Frontal cortex (tissue), 4 donors: ENCODE results near the gene CALML4. TPM values are rescaled to one million over a fixed set of nuclear protein-coding genes. Genes with fewer than 3 reads are reported as not detected.

Experiments used
- DNase-seq, 2 donors: peaks; one replicate each; pipeline ENCODE4 v3.0.0; 2012; ENCODE audit warnings: low spot score in 2 of 2
- FAIRE-seq: peaks from 2 replicates; lab custom pipeline; 2012; peaks lifted over from hg19 to GRCh38; lab: Jason Lieb, UNC
- total RNA-seq: library from RNA; depleted of rRNA; stranded (reverse); fragments of >200 nt; gene quantifications from one replicate; pipeline ENCODE4 v1.2.3, GENCODE V29; 2014
- donor health status: control.
- donor health status: control.
- donor health status: control.

The CALML4 gene
- total RNA-seq, 1 donor from 2014 or later: 1.6 TPM

DNA sequence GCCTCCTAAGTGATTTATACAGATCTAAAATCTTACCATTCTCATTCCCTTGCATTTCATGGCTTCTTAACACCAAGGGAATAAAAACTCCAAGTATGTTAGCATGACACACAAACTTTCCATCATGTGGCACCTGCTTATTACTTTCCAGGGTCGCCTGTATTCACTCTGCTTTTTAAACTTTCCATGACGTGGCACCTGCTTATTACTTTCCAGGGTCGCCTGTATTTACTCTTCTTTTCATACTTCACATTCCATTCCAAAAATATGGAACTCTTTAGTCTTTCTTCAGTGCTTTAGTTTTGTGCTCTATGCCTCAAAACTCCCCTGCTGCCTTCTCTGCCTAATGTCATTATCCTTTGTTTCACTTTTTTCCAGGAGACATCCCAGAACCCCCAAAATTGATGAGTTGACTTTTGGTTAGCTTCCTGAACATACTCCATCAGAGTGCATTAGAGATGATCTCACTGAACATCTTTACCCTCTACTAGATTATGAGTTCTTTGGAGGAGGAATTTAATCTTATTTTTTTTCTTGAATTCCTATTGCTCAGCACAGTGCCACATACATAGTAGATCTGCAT, 47.0 kb downstream of the CALML4 start:
- FAIRE-seq (no peak), DNase-seq (no peak)

DNA sequence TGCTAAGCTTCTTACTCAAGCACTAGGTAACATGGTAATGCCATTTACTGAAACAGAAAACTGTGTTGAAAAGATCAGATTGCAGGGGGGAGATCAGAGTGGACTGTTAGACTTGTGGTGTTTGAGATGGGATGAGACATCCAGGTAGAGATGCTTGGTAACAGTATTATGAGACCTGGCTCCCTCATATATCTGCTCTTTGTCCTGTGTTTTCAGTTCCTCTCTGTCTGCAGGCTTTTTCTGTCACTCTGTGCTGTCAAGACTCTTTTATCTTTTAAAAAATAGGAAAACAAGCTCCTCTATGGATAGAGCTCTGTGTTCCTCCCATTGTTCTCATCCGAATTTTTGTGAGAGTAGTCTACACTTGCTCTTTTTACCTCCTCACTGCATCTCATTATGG, 48.1 kb downstream of the CALML4 start:
- DNase-seq: no peak
- FAIRE-seq: no peak

DNA sequence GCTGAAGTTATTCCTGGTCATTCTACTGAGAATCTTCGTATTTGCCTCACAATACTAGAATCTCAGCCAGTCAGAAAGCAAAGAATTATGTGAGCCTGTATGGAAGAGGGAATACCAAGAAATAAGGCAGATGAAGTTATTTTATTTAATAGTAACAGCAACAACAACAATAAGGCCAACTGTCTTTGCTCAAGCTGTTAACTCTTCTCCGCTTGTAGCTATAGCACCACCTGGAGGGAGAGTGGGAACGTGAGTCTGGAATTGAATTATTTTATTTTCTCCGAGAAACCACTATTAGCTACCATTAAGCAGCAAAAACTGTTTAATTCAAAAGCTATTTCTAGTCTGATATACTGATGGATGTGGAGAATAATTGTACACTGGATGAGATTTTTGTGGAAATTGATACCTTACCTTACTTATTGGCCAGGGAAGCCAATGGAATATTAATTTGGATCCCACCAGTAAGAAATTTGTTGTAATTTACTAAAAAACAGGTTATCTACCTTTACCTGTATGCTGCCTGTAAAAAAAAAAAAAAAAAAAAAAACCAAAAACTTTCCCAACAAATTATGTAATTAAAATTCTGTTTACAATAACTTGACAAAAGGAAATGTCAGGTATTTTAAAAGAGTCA, 50.1 kb downstream of the CALML4 start:
- FAIRE-seq (peak; percentile 64), DNase-seq (peak in 1 of 2 donors; percentile 10)

DNA sequence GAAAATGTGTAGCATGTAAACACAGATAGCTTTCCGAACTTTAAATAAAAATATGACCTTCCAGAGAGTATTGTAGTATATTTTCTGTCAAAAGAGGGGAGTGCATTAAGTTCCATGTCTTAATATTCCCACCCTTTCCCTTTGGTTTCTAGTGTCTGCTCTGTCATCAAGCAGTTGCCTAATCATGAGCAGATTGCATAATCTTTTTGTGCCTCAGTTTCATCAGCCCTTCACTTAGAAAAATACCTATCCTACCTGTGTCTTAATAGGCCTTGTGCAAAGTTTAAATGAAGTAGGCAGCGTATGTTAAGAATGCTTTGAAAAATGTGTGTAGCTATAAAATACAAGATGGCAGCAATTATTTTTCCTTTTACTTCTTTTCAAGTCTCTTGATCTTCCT, 52.8 kb downstream of the CALML4 start:
- DNase-seq: no peak
- no peak for FAIRE-seq

DNA sequence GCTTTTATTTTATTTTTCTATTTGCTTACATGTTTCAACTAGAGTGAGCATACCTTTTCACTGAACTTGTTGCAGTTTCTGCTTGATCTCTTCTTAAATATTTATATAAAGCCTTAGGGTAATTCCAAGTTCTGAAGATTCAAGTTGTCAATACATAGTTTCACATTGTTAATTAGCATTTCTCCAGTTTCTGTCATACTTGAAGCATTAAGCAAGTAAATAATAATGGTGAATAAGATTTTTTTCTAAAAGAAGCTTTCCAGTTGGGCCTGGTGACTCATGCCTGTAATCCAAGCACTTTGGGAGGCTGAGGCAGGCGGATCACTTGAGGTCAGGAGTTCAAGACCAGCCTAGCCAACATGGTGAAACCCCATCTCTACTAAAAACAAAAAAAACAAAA, 53.9 kb downstream of the CALML4 start:
- FAIRE-seq: no peak
- DNase-seq: no peak

DNA sequence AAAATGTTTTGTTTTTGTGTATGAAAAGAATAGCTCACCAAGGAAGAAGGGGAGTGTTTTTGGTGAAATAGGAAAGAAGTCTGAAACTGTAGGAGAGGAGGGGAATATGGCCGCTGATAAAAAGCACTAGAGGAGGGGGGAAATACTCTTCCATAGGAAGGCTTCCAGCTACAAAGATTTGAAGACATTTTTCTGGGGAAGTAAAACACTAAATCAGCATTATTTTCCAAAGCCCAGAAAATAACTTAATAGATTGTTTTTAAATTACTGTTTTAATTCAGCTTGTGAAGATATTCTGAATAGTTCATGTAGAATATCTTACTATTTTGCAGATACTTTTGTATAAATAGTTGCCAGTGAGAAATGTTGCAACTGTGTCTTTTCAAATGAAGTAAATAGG, 54.9 kb downstream of the CALML4 start:
- no peak for FAIRE-seq

DNA sequence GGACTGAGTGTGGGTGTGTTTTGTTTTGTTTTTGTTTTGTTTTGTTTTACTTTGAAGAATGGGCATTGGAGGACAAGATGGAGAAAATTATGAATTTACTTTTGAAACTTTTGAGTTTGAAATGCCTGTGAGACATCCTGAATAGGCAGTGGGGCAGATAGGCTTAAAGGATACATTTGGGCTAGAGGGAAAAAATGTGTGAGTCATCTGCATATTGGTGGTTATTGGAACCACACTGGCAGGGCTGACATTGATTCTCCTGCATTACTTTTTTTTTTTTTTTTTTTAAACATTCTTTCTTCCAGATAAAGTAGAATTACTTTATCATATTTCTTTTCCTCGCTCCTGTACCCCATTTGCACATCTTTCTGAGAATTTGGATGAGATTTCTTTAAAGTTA, 56.1 kb downstream of the CALML4 start:
- no peak for DNase-seq
- FAIRE-seq: no peak

More for the DNA sequence above, 54.9 kb downstream of the CALML4 start:
- no peak for DNase-seq

DNA sequence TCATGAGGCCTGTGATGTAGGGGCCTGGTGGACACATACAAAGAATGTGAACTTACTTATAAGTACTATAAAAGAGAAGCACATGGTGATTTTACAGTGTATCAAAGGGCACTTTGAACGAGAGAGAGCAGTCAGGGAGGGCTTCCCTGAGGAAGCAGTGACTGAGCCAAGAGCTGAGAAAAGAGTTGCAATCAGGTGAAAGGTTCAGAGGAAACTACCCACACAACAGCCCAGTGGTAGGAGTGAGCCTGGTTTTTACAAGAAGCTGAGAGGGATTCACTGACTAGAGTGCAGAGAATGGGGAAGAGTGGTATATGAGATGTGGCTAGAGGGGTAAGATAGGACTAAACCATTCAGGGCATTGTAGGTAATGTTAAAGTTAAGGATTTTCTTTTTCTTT, 57.1 kb downstream of the CALML4 start:
- DNase-seq (no peak), FAIRE-seq (no peak)

DNA sequence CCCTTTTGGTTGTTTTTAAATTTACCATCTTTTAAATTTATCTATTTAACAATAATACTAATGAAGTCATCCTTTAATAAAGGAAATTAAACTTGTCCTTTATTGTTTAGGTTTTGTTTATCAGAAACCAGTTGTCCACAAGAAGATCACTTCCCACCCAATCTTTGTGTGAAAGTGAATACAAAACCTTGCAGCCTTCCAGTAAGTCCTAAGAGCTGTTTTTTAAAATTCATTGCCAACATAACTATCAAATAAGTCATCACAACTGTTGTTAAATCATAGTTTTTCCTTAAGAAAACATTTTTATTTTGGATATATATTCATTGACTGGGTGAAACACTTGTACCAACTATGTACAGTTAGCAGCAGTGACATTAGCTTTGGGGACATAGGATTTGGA, 59.4 kb downstream of the CALML4 start:
- DNase-seq (no peak), FAIRE-seq (no peak)

DNA sequence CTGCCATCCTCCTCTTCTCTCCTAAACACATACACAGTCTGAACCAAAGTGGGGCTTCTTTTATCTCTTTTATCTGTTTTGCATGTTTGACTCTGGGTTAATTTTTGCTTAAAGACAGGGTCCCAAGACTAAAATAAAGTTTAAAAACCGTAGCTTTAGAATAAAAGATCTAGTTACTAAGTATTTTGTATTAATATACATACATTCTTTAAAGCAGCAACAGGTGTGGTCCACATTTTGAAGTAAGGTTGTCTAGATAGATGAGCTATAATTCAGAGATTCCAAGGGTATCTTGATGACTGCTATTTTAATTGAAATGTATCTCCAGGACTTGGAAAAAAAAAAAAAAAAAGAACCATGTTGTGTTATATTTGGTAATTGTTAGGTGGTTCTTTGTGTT, 61.3 kb downstream of the CALML4 start:
- DNase-seq (no peak), FAIRE-seq (no peak)

DNA sequence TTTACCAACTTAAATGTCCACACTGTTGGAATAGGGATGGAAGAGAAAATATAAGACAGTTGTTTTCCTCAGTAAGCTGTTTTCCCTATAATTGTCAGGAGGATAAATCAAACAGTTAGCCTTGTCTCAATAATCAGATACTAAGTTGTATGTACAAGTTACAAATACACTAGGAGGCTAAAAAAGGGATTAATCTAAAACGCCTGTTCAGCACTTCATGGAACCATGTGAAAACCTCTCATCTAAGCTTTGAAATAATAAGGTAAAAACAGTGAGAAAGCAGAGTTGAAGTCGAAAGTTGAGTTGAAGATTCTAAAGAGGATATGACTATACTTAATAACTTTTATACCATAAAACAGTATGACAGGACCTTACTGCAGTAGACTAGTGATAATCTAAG, 62.0 kb downstream of the CALML4 start:
- DNase-seq: no peak
- no peak for FAIRE-seq

Other genes with a start within 250 kb of the CALML4 start
- 18.8 TPM for gene PIAS1, start 151.0 kb downstream of the CALML4 start, total RNA-seq
- gene CLN6, start 24.4 kb upstream of the CALML4 start, total RNA-seq: 3.7 TPM
- 213 TPM for gene FEM1B, start 72.4 kb upstream of the CALML4 start, total RNA-seq
- gene ITGA11, start 226.8 kb upstream of the CALML4 start, total RNA-seq: 2.0 TPM